ENCODE data around the gene SCAF1. TPM values are rescaled to one million over a fixed set of nuclear protein-coding genes. Genes with fewer than 3 reads are reported as not detected.

The SCAF1 gene
- total and polyA plus RNA-seq, 2 donors: 3.2 to 17.2 TPM

DNA sequence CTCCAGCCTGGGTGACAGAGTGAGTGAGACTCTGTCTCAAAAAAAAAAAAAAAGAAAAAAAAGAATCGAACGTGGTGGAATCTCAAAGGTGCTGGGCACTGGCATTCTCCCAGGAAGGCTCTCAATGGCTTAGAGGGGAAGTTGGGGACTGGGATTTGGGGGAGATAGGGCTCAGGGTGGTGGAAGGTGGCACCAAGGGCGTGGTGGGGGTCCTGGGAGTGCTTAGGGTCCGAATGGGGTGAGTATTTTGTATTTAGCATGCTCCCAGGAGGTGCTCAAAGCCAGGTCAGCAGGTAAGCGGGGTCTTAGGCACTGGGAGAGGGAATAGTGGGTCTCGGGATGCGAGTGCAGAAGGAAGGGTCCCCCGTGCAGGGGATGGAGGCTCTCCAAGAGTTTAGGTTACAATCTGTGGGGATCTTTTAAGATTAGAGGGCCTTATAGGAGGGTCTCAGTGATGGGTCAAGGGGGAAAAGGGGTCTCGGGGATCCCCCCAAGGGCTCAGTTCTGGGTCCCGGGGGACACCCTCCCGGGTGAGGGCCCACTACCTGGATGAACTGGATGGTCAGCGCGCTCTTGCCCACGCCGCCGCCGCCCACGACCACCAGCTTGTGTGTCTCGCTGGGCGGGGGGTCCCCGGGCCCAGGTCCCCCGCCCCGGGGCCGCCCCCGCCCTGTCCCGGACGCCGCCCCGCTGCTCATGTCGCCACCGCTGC, 2.5 kb upstream of the SCAF1 start:
- Histone ChIP-seq H3K27me3 (ENCODE audit: control insufficient read depth in 2 of 2, insufficient read depth in 1 of 2, low read length in 1 of 2) (peaks cover 7 to 51% of the 10 kb centered on the region in 2 donors), H3K4me3 (ENCODE audit: low read length in 2 of 2) (peak overlapping the region; percentile 57 to 66), H3K4me1 (ENCODE audit: control insufficient read depth in 2 of 2, insufficient read depth in 2 of 2, low read length in 2 of 2) (peaks cover 16 to 51% of the 10 kb centered on the region in 2 donors), H3K27ac (ENCODE audit: low read depth in 1 of 2, low read length in 1 of 2) (peak overlapping the region; percentile 19 to 62), H3K36me3 (ENCODE audit: control insufficient read depth in 2 of 2, insufficient read depth in 2 of 2, low read length in 1 of 2) (peaks cover 0 to 3% of the 10 kb centered on the region in 2 donors), H3K9me3 (ENCODE audit: control insufficient read depth in 2 of 2, insufficient read depth in 1 of 2, low read length in 1 of 2) (no peaks in the 10 kb centered on the region)
- 5% methylated on average over 31 of the region's 31 CpGs for WGBS
- DNase-seq (ENCODE audit: low read depth in 6 of 9, low spot score in 9 of 9): peak in 2 of 9 donors; percentile 14 to 15

DNA sequence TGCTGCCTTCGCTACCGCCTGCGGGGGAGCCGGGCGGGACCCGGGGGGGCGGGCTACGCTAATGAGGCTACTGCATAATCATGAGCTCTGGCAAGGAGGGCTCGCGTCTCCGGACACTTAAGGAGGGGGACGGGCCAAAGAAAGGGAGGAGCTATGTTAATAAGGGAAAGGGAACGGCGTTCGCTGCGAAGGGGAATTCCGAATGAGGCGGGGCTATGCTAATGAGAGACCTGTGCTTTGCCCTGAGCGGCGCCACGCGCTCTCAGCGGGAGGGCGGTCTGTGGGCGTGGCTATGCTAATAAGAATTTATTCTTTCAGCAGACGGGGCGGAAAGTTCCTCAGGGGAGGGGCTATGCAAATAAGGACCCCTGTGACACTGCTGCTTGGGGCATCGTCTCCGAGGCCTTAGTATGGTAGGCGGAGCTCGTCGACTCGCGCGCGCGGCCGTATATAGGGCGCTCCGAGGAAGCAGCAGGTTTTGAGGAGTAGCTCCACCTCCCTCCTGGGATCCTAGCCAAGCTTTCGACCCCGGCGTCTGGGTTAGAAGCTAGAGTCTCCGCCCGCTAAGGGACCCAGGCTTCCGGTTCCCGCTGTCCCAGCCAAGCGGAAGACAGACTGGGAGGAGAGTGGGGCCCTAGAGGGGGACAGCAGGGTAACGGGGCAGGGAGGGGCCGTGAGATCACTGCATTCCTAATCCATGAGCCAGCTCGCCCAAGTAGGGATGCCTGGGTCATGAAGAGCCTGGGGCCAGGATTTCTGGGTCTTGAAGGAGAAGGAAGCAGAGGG, 1.7 kb upstream of the SCAF1 start, which contains the start of gene RRAS:
Gene RRAS (minus strand): TSS at position 31 of the 786 bp plus-strand sequence. CDS start 45 bp downstream, outside the sequence.
- DNase-seq (ENCODE audit: low read depth in 6 of 9, low spot score in 9 of 9): peak; percentile 97 to 100 (median 99)
- peaks cover 5 to 11% of the 10 kb centered on the region in 2 donors for H3K36me3 ChIP-seq (ENCODE audit: control insufficient read depth in 2 of 2, insufficient read depth in 2 of 2, low read length in 1 of 2)
- H3K27ac ChIP-seq (ENCODE audit: low read depth in 1 of 2, low read length in 1 of 2): peak within 1 kb of the TSS; percentile 88 to 93
- H3K27me3 ChIP-seq (ENCODE audit: control insufficient read depth in 2 of 2, insufficient read depth in 1 of 2, low read length in 1 of 2): peaks cover 7 to 44% of the 10 kb centered on the region in 2 donors
- H3K4me1 ChIP-seq (ENCODE audit: control insufficient read depth in 2 of 2, insufficient read depth in 2 of 2, low read length in 2 of 2): peaks cover 16 to 51% of the 10 kb centered on the region in 2 donors
- H3K9me3 ChIP-seq (ENCODE audit: control insufficient read depth in 2 of 2, insufficient read depth in 1 of 2, low read length in 1 of 2): no peaks in the 10 kb centered on the region
- WGBS: under 1% methylated on average over 51 of the region's 51 CpGs
- peak within 1 kb of the TSS; percentile 57 to 66 for H3K4me3 ChIP-seq (ENCODE audit: low read length in 2 of 2)

DNA sequence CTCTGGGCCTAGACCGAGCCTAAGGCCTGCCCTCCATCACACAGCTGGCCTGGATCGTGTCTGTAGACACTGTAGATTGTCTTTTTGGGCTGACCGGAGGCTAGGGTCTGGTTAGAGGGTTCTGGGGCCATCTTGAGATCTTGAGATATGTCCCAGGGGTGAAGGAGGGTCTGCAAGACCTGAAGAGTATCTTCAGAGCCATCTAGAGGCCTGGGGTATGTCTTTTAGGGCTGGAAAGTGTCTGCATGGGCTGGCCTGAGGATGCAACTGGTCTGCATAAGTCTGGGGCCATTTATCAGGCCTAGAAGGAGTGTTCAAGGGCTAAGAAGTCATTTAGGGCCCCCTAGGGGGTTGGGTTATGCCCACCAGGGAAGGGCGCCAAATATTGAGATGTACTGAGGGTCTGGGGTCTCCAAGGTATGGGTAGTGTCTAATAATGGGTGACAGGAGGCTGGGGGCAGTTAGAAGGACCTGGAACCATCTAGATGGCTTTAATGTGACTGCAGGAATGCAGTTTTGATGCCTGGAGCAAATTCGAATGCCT, 555 bp downstream of the SCAF1 start:
- peak overlapping the region; percentile 66 to 91 for H3K4me3 ChIP-seq (ENCODE audit: low read length in 2 of 2)
- peak in 1 of 9 donors; percentile 23 for DNase-seq (ENCODE audit: low read depth in 6 of 9, low spot score in 9 of 9)
- peak overlapping the region; percentile 47 to 75 for H3K27ac ChIP-seq (ENCODE audit: low read depth in 1 of 2, low read length in 1 of 2)
- H3K9me3 ChIP-seq (ENCODE audit: control insufficient read depth in 2 of 2, insufficient read depth in 1 of 2, low read length in 1 of 2): no peaks in the 10 kb centered on the region
- H3K27me3 ChIP-seq (ENCODE audit: control insufficient read depth in 2 of 2, insufficient read depth in 1 of 2, low read length in 1 of 2): peaks cover 7 to 22% of the 10 kb centered on the region in 2 donors
- H3K4me1 ChIP-seq (ENCODE audit: control insufficient read depth in 2 of 2, insufficient read depth in 2 of 2, low read length in 2 of 2): peaks cover 16 to 44% of the 10 kb centered on the region in 2 donors
- 16% methylated on average over 5 of the region's 5 CpGs for WGBS
- H3K36me3 ChIP-seq (ENCODE audit: control insufficient read depth in 2 of 2, insufficient read depth in 2 of 2, low read length in 1 of 2): peaks cover 21 to 33% of the 10 kb centered on the region in 2 donors

DNA sequence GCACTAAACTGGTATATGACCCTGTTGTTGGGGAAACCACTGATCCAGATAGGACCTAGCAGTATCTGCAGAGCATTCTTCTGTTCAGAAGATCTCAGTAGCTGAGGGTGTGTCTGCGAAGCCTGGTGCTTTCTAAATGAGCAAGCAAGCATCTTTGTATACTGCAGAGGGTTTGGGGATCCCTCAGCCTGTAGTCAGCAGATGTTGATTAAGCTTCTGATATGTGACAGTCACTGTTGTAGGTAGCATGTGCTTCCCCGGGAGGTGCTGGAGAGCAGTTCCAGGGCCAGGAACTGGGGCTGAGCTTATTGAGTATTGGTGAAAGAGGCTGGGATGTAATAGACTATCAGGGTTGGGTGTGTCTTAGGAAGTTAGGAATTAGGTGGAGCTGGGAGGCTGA, 1.5 kb downstream of the SCAF1 start:
- peaks cover 16 to 40% of the 10 kb centered on the region in 2 donors for H3K4me1 ChIP-seq (ENCODE audit: control insufficient read depth in 2 of 2, insufficient read depth in 2 of 2, low read length in 2 of 2)
- no peak overlapping the region for H3K27ac ChIP-seq (ENCODE audit: low read depth in 1 of 2, low read length in 1 of 2)
- H3K36me3 ChIP-seq (ENCODE audit: control insufficient read depth in 2 of 2, insufficient read depth in 2 of 2, low read length in 1 of 2): peaks cover 24 to 38% of the 10 kb centered on the region in 2 donors
- no peaks in the 10 kb centered on the region for H3K9me3 ChIP-seq (ENCODE audit: control insufficient read depth in 2 of 2, insufficient read depth in 1 of 2, low read length in 1 of 2)
- 94% methylated on average over 2 of the region's 2 CpGs for whole genome bisulfite sequencing
- H3K27me3 ChIP-seq (ENCODE audit: control insufficient read depth in 2 of 2, insufficient read depth in 1 of 2, low read length in 1 of 2): peaks cover 5 to 14% of the 10 kb centered on the region in 2 donors
- no peak overlapping the region for H3K4me3 ChIP-seq (ENCODE audit: low read length in 2 of 2)
- no peak for DNase-seq (ENCODE audit: low read depth in 6 of 9, low spot score in 9 of 9)

DNA sequence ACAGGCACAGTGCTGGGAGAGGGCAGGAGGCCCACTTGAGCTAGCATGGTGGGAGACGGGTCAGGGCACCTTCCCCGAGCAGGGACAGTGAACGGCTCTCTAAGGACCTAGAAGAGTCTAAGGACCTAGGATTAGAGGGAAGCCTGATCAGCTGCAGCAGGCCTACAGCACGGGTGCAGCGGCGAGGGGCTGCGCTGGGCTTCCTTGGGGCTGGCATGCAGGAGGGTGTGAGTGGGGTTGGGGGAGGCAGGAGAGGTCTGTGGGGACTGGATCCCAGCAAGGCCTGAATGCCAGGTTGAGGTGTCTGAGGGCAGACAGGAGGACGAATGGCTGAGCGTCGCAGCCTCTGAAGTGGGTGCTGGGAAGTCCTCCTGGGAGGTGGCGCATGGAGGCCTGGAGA, 3.6 kb downstream of the SCAF1 start:
- Histone ChIP-seq H3K9me3 (ENCODE audit: control insufficient read depth in 2 of 2, insufficient read depth in 1 of 2, low read length in 1 of 2) (no peaks in the 10 kb centered on the region), H3K27ac (ENCODE audit: low read depth in 1 of 2, low read length in 1 of 2) (no peak overlapping the region), H3K27me3 (ENCODE audit: control insufficient read depth in 2 of 2, insufficient read depth in 1 of 2, low read length in 1 of 2) (no peaks in the 10 kb centered on the region), H3K4me3 (ENCODE audit: low read length in 2 of 2) (no peak overlapping the region), H3K4me1 (ENCODE audit: control insufficient read depth in 2 of 2, insufficient read depth in 2 of 2, low read length in 2 of 2) (peaks cover 16 to 26% of the 10 kb centered on the region in 2 donors), H3K36me3 (ENCODE audit: control insufficient read depth in 2 of 2, insufficient read depth in 2 of 2, low read length in 1 of 2) (peaks cover 42 to 54% of the 10 kb centered on the region in 2 donors)
- WGBS: 98% methylated on average over 11 of the region's 11 CpGs
- DNase-seq (ENCODE audit: low read depth in 6 of 9, low spot score in 9 of 9): no peak

DNA sequence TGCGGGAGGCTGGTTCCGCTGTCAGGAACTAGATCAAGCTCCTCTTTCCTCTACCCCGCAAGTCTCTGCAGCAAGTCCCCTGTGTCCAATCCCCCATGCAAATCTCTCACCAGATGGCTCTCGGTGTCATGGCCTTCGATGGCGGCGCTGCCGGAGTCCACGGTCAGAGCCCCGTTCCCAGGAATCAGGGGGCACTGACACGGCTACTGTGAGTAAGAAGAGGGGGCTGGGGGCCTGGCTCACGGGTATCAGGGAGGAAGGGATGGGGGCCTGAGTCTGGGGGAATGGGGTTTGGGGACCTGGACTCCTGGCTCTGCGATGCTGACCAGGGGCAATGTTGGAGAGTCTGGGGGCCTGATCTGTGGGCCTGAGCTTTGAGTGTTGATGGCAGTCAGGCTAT, 4.0 kb downstream of the SCAF1 start:
- Histone ChIP-seq H3K4me1 (ENCODE audit: control insufficient read depth in 2 of 2, insufficient read depth in 2 of 2, low read length in 2 of 2) (peaks cover 12 to 22% of the 10 kb centered on the region in 2 donors), H3K36me3 (ENCODE audit: control insufficient read depth in 2 of 2, insufficient read depth in 2 of 2, low read length in 1 of 2) (peaks cover 46 to 56% of the 10 kb centered on the region in 2 donors), H3K4me3 (ENCODE audit: low read length in 2 of 2) (no peak overlapping the region), H3K27me3 (ENCODE audit: control insufficient read depth in 2 of 2, insufficient read depth in 1 of 2, low read length in 1 of 2) (no peaks in the 10 kb centered on the region), H3K9me3 (ENCODE audit: control insufficient read depth in 2 of 2, insufficient read depth in 1 of 2, low read length in 1 of 2) (no peaks in the 10 kb centered on the region), H3K27ac (ENCODE audit: low read depth in 1 of 2, low read length in 1 of 2) (no peak overlapping the region)
- no peak for DNase-seq (ENCODE audit: low read depth in 6 of 9, low spot score in 9 of 9)
- WGBS: 98% methylated on average over 13 of the region's 13 CpGs

DNA sequence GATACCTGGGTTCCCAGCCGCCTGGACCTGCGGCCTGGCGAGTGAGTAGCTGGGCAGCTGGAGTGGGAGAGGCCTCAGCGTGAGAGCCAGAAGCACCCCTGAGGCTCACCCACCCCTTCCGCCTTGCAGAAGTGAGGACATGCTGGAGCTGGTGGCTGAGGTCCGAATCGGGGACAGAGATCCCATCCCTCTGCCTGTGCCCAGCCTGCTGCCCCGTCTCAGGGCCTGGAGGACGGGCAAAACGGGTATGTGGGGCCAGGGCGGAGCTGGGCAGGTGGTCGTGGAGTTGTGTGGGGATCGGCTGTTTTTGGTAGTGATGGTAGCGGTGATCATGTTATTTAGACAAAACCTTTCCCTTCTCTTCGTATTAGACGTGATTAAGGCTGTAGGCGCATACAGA, 4.6 kb downstream of the SCAF1 start:
- no peak for DNase-seq (ENCODE audit: low read depth in 6 of 9, low spot score in 9 of 9)
- H3K9me3 ChIP-seq (ENCODE audit: control insufficient read depth in 2 of 2, insufficient read depth in 1 of 2, low read length in 1 of 2): no peaks in the 10 kb centered on the region
- H3K36me3 ChIP-seq (ENCODE audit: control insufficient read depth in 2 of 2, insufficient read depth in 2 of 2, low read length in 1 of 2): peaks cover 51 to 60% of the 10 kb centered on the region in 2 donors
- H3K4me3 ChIP-seq (ENCODE audit: low read length in 2 of 2): no peak overlapping the region
- H3K27ac ChIP-seq (ENCODE audit: low read depth in 1 of 2, low read length in 1 of 2): no peak overlapping the region
- 98% methylated on average over 17 of the region's 17 CpGs for WGBS
- H3K27me3 ChIP-seq (ENCODE audit: control insufficient read depth in 2 of 2, insufficient read depth in 1 of 2, low read length in 1 of 2): no peaks in the 10 kb centered on the region
- H3K4me1 ChIP-seq (ENCODE audit: control insufficient read depth in 2 of 2, insufficient read depth in 2 of 2, low read length in 2 of 2): peaks cover 9 to 16% of the 10 kb centered on the region in 2 donors

DNA sequence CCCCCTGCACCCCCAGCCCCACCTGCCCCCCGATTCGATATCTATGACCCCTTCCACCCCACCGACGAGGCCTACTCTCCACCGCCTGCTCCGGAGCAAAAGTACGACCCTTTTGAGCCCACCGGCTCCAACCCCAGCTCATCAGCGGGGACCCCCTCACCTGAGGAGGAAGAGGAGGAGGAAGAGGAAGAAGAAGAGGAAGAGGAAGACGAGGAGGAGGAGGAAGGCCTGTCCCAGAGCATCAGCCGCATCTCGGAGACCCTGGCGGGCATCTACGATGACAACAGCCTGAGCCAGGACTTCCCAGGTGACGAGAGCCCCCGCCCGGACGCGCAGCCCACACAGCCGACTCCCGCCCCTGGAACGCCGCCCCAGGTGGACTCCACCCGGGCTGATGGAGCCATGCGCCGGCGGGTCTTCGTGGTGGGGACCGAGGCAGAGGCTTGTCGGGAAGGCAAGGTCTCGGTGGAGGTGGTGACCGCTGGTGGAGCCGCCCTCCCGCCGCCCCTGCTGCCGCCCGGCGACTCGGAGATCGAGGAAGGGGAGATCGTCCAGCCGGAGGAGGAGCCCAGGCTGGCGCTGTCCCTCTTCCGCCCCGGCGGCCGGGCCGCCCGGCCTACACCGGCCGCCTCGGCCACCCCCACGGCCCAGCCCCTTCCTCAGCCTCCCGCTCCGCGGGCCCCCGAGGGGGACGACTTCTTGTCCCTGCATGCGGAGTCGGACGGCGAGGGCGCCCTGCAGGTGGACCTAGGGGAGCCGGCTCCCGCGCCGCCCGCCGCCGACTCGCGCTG, 9.2 kb downstream of the SCAF1 start:
- 98% methylated on average over 72 of the region's 72 CpGs for WGBS
- DNase-seq (ENCODE audit: low read depth in 6 of 9, low spot score in 9 of 9): no peak
- no peaks in the 10 kb centered on the region for H3K27me3 ChIP-seq (ENCODE audit: control insufficient read depth in 2 of 2, insufficient read depth in 1 of 2, low read length in 1 of 2)
- peaks cover 77 to 90% of the 10 kb centered on the region in 2 donors for H3K36me3 ChIP-seq (ENCODE audit: control insufficient read depth in 2 of 2, insufficient read depth in 2 of 2, low read length in 1 of 2)
- H3K4me3 ChIP-seq (ENCODE audit: low read length in 2 of 2): no peak overlapping the region
- no peak overlapping the region for H3K27ac ChIP-seq (ENCODE audit: low read depth in 1 of 2, low read length in 1 of 2)
- no peaks in the 10 kb centered on the region for H3K4me1 ChIP-seq (ENCODE audit: control insufficient read depth in 2 of 2, insufficient read depth in 2 of 2, low read length in 2 of 2)
- H3K9me3 ChIP-seq (ENCODE audit: control insufficient read depth in 2 of 2, insufficient read depth in 1 of 2, low read length in 1 of 2): no peaks in the 10 kb centered on the region

All from thymus (tissue), 11 donors.